Testis (tissue), 2 donors: Measurements from ENCODE around the gene PRR27.
A peak's percentile ranks its signal among the peaks of the same experiment; 100 is the strongest.

Experiments used
- CTCF ChIP-seq, 3 experiments: fragments of 450-650 bp in 2 of 3; fragments of 200-600 bp in 1 of 3; sonication (generic) in 1 of 3; IDR thresholded peaks; one replicate each; pipeline ENCODE4 v1.5.1; 2016 to 2019; ENCODE audit warnings: antibody characterized with exemption in 3 of 3, mild to moderate bottlenecking in 2 of 3, moderate library complexity in 1 of 3
- POLR2A ChIP-seq: fragments of 450-650 bp; IDR thresholded peaks from one replicate; pipeline ENCODE4 v1.6.1; 2017; ENCODE audit warnings: antibody characterized with exemption, mild to moderate bottlenecking, moderate library complexity

- TF ChIP-seq POLR2A (no peak), CTCF (IDR thresholded peaks at IDR 0.05) (peak in 2 of 3 experiments; percentile 25 to 48)
Measured at GRCh38 chr4:70183168-70183939, 29.3 kb downstream of the PRR27 start.
